Measurements from ENCODE around the gene RGS17. TPM values are rescaled to one million over a fixed set of nuclear protein-coding genes. Genes with fewer than 3 reads are reported as not detected.

RGS17 gene
- total RNA-seq, 6 experiments from 2014 or later: not detected

DNA sequence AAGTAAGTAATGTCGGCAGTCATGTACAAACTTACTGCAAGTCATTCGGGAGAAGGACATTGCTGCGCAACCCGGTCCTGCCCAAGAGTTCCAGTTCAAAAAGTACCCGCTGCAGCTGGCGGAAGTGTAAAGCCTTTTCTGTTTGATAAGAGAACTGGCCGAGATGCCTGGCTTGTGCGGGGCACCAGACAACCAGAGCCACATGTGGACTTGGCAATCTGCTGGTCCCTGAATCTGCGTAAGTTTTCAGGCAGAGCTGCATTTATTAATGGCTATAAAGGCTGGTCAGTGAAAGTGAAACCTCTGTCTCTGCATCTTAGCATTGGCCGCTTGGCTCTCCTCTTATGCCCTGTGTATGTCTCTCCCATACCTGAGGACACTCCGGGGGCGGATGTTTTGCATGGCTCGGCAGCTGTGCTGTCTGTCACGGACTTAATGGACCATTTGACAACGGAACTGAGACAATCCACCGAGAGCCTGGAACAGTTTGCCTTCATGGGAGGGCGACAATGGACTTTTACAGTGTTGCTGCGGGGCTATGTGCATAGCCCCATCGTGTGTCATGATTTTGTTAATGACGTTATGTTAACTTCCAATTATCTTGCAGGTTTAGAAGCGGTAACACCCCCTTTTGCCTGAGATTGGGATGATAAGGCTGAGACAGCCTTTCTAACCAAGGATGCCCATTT lies 19.8 kb upstream of the RGS17 start:
- no peaks in the 10 kb centered on the region for H3K9me3 ChIP-seq
- H3K4me3 ChIP-seq: no peak overlapping the region
- H3K27ac ChIP-seq: no peak overlapping the region
- DNase-seq (no peak), ATAC-seq (no peak)
- no peaks in the 10 kb centered on the region for H3K36me3 ChIP-seq
- intact Hi-C loops (cut with DNase I): no loop called here
- no peaks in the 10 kb centered on the region for H3K27me3 ChIP-seq
- 53% methylated on average over 11 of the region's 21 CpGs for WGBS (ENCODE audit: insufficient coverage, low coverage, low lambda C conversion rate, missing lambda C conversion rate)
- H3K4me1 ChIP-seq: no peaks in the 10 kb centered on the region
- TF ChIP-seq, protein P1, sequence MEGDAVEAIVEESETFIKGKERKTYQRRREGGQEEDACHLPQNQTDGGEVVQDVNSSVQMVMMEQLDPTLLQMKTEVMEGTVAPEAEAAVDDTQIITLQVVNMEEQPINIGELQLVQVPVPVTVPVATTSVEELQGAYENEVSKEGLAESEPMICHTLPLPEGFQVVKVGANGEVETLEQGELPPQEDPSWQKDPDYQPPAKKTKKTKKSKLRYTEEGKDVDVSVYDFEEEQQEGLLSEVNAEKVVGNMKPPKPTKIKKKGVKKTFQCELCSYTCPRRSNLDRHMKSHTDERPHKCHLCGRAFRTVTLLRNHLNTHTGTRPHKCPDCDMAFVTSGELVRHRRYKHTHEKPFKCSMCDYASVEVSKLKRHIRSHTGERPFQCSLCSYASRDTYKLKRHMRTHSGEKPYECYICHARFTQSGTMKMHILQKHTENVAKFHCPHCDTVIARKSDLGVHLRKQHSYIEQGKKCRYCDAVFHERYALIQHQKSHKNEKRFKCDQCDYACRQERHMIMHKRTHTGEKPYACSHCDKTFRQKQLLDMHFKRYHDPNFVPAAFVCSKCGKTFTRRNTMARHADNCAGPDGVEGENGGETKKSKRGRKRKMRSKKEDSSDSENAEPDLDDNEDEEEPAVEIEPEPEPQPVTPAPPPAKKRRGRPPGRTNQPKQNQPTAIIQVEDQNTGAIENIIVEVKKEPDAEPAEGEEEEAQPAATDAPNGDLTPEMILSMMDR (IDR thresholded peaks at IDR 0.05): no peak
- TF ChIP-seq POLR2A (IDR thresholded peaks at IDR 0.05): no peak

DNA sequence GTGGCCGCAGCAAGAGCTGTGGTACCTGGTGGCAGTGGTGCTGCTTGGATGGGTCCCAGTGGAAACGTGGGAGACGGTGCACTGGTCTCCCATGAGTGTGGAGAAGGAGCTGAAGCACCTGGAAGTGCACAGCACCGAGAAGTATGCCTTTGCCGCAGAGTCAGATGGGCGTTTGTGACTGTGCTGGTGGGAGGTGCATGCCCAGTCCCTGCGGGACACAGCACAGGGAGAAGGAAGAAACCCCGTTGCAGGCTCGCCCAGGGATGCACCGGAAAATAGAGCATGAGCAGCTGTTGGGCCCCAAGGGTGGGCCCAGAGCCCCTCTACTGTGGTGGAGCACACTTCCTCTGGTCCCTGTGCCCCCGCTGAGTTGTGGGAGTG lies 19.3 kb upstream of the RGS17 start:
- no peak overlapping the region for H3K4me3 ChIP-seq
- no peaks in the 10 kb centered on the region for H3K4me1 ChIP-seq
- WGBS (ENCODE audit: insufficient coverage, low coverage, low lambda C conversion rate, missing lambda C conversion rate): 40% methylated on average over 1 of the region's 11 CpGs
- intact Hi-C loops (cut with DNase I): no loop called here
- TF ChIP-seq, protein P1 (IDR thresholded peaks at IDR 0.05): no peak
- no peak for TF ChIP-seq POLR2A (IDR thresholded peaks at IDR 0.05)
- ATAC-seq (no peak), DNase-seq (no peak)
- H3K27ac ChIP-seq: no peak overlapping the region
- H3K27me3 ChIP-seq: no peaks in the 10 kb centered on the region
- H3K9me3 ChIP-seq: no peaks in the 10 kb centered on the region
- H3K36me3 ChIP-seq: no peaks in the 10 kb centered on the region

DNA sequence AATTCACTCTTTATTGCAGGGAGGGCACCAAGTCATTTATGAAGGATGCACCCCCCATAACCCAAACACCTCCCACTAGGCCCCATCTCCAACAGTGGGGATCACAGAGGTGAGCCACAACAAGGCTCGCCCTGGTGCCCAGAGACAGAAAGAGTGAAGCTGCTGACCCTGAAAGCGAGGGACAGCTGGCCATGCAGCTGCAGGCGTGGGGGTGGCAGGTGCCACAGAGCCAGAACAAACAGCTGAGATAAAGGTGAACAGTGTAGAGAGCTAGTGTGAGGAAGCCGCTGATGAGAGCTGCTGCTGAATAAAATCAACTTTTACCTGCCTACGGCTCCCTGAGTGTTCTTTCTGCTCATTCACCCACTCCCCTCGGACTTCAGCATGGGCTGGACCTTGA lies 18.8 kb upstream of the RGS17 start:
- no peak for DNase-seq
- Histone ChIP-seq H3K27me3 (no peaks in the 10 kb centered on the region), H3K36me3 (no peaks in the 10 kb centered on the region), H3K4me3 (no peak overlapping the region), H3K27ac (no peak overlapping the region), H3K4me1 (no peaks in the 10 kb centered on the region), H3K9me3 (no peaks in the 10 kb centered on the region)
- WGBS (ENCODE audit: insufficient coverage, low coverage, low lambda C conversion rate, missing lambda C conversion rate): 59% methylated on average over 5 of the region's 6 CpGs
- no peak for ATAC-seq
- no peak for TF ChIP-seq POLR2A (IDR thresholded peaks at IDR 0.05)
- TF ChIP-seq, protein P1 (IDR thresholded peaks at IDR 0.05): no peak
- intact Hi-C loops (cut with DNase I): no loop called here

DNA sequence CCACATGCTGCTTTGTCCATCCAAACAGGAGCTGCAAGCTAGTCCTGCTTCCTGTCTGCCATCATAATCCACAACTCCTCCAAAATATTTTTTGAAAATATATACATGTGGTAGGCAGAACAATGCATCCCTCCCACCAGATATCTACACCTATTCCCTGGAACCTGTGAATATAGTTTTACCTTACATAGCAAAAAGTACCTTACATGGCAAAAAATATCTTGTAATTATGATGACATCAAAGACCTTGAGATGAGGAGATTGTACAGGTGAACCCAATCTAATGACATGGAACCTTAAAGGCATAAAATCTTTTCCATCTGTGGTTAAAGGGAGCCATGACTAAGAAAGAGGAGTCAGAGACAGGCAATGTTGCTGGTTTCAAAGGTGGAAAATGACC lies 15.3 kb upstream of the RGS17 start:
- no peak for ATAC-seq

DNA sequence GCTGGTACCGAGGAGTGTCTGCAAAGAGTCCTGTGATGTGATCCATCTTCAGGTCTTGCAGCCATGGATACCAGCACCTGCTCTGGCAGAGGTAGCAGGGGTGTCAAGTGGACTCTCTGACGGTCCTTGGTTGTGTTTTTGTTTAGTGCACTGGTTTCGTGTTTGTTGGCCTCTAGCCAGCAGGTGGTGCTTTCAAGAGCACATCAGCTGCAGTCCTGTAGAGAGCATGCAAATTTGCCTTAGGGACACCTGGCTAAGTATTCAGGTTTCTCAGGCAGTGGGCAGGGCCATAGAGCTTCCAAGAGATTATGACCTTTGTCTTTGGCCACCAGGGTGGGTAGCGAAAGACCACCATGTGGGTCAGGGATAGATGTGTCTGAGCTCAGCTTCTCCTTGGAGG lies 14.5 kb upstream of the RGS17 start:
- DNase-seq: no peak
- TF ChIP-seq, protein P1 (IDR thresholded peaks at IDR 0.05): no peak
- no peak for TF ChIP-seq POLR2A (IDR thresholded peaks at IDR 0.05)
- H3K27ac ChIP-seq: no peak overlapping the region
- no peaks in the 10 kb centered on the region for H3K27me3 ChIP-seq
- intact Hi-C loops (cut with DNase I): no loop called here
- H3K4me3 ChIP-seq: no peak overlapping the region
- H3K4me1 ChIP-seq: no peaks in the 10 kb centered on the region
- H3K36me3 ChIP-seq: no peaks in the 10 kb centered on the region
- WGBS (ENCODE audit: insufficient coverage, low coverage, low lambda C conversion rate, missing lambda C conversion rate): 29% methylated on average over 3 of the region's 4 CpGs
- H3K9me3 ChIP-seq: no peaks in the 10 kb centered on the region
- ATAC-seq: no peak

More for the DNA sequence above, 15.3 kb upstream of the RGS17 start:
- Histone ChIP-seq H3K9me3 (no peaks in the 10 kb centered on the region), H3K4me3 (no peak overlapping the region), H3K27ac (no peak overlapping the region), H3K36me3 (no peaks in the 10 kb centered on the region), H3K27me3 (no peaks in the 10 kb centered on the region), H3K4me1 (no peaks in the 10 kb centered on the region)
- no peak for TF ChIP-seq POLR2A (IDR thresholded peaks at IDR 0.05)
- intact Hi-C loops (cut with DNase I): no loop called here
- DNase-seq: no peak
